Measurements from ENCODE around the gene DNAAF8. TPM values are rescaled to one million over a fixed set of nuclear protein-coding genes. Genes with fewer than 3 reads are reported as not detected.
A peak's percentile ranks its signal among the peaks of the same experiment; 100 is the strongest.

Gene DNAAF8
- total RNA-seq, 1 donor = 1.1 TPM

DNA sequence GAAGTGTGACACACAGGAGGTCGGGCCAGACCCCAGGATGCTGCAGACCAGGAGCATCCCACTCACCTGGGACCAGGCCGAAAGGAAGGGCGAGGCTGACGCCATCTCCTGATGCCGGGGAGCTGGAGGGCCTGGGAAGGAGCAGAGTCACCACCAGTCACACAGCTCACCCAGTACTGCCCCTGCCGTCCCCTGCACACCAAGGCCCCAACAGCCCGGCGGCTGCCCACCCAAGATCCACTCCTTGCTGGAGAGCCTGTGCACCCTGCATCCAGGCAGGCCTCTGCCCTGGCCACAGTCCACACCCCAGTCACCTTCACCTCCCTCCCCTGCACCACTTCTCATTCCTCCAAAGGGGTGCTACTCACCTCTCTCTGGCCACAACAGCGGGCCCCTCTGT lies 27.9 kb downstream of the DNAAF8 start:
- Histone ChIP-seq H3K9me3 (ENCODE audit: low read depth, low read length) (no peaks in the 10 kb centered on the region), H3K27me3 (ENCODE audit: insufficient read depth, low read length) (no peaks in the 10 kb centered on the region), H3K27ac (ENCODE audit: low read depth, low read length) (no peak overlapping the region), H3K4me3 (ENCODE audit: insufficient read depth, low read length) (no peak overlapping the region), H3K4me2 (ENCODE audit: insufficient read depth, low read length) (no peak overlapping the region), H3K36me3 (ENCODE audit: insufficient read depth, low read length) (peaks cover 67% of the 10 kb centered on the region), H2AFZ (ENCODE audit: low read length) (no peak overlapping the region), H4K20me1 (ENCODE audit: insufficient read depth, low read length) (peaks cover 9% of the 10 kb centered on the region), H3K79me2 (ENCODE audit: insufficient read depth, low read length) (peaks cover 34% of the 10 kb centered on the region), H3K4me1 (ENCODE audit: insufficient read depth, low read length) (peaks cover 8% of the 10 kb centered on the region)
- TF ChIP-seq CTCF (IDR thresholded peaks at IDR 0.05; ENCODE audit: extremely low read depth, low read depth, low read length) = no peak
- DNase-seq (ENCODE audit: insufficient read length, low spot score, missing footprints) = peak; percentile 29

GRCh38 chr16:4763791-4764190 lies 29.5 kb downstream of the DNAAF8 start:
- Histone ChIP-seq H4K20me1 (ENCODE audit: insufficient read depth, low read length) (peaks cover 9% of the 10 kb centered on the region), H3K4me3 (ENCODE audit: insufficient read depth, low read length) (no peak overlapping the region), H3K27ac (ENCODE audit: low read depth, low read length) (no peak overlapping the region), H3K27me3 (ENCODE audit: insufficient read depth, low read length) (no peaks in the 10 kb centered on the region), H3K9me3 (ENCODE audit: low read depth, low read length) (no peaks in the 10 kb centered on the region), H3K4me2 (ENCODE audit: insufficient read depth, low read length) (no peak overlapping the region), H2AFZ (ENCODE audit: low read length) (no peak overlapping the region), H3K4me1 (ENCODE audit: insufficient read depth, low read length) (peaks cover 16% of the 10 kb centered on the region), H3K79me2 (ENCODE audit: insufficient read depth, low read length) (peaks cover 34% of the 10 kb centered on the region), H3K36me3 (ENCODE audit: insufficient read depth, low read length) (peaks cover 55% of the 10 kb centered on the region)
- DNase-seq (ENCODE audit: insufficient read length, low spot score, missing footprints) = peak; percentile 3
- no peak for TF ChIP-seq CTCF (IDR thresholded peaks at IDR 0.05; ENCODE audit: extremely low read depth, low read depth, low read length)

DNA sequence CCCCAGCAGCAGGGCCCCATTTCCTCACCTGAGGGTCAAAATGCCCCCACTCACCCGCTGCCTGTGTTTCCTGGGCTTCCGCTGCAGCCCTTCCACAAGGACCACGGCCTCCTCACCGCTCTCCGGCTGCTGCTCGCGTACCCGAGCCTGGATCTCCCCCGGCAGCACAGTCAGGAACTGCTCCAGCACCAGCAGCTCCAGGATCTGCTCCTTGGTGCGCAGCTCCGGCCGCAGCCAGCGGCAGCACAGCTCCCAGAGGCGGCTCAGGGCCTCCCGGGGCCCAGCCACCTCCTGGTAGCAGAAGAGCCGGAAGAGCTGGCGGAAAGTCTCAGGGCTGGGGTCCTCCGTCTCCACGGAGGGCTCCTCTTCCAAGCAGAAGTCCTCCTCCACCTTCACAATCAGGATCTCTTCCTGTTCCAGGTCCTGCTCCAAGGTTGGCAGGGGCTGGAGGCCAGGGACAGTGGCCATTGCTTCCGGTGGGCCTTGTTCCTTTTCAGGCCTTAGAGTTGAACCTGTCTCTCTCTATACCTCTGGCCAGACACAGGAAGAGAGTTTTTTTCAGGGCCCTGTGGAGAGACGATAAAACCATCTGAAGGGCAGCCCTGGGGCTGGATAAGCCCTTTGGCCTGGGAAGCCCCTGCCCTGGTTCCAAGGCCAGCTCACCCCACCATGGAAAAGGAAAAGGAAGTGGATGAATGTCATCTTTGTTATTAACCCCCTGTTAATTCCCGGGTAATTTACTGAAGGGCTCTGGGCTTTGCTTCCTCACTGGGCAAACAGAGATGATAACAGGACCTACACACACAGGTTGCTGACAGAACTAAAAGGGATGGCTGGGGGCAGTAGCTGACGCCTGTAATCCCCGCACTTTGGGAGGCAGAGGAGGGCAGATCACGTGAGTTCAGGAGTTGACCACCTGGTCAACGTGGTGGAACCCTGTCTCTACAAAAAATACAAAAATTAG lies 31.5 kb downstream of the DNAAF8 start:
- TF ChIP-seq CTCF (IDR thresholded peaks at IDR 0.05; ENCODE audit: extremely low read depth, low read depth, low read length) = no peak
- no peaks in the 10 kb centered on the region for H3K27me3 ChIP-seq (ENCODE audit: insufficient read depth, low read length)
- H3K36me3 ChIP-seq (ENCODE audit: insufficient read depth, low read length) = peaks cover 37% of the 10 kb centered on the region
- peak overlapping the region; percentile 83 for H3K27ac ChIP-seq (ENCODE audit: low read depth, low read length)
- no peaks in the 10 kb centered on the region for H3K9me3 ChIP-seq (ENCODE audit: low read depth, low read length)
- peaks cover 20% of the 10 kb centered on the region for H3K4me1 ChIP-seq (ENCODE audit: insufficient read depth, low read length)
- DNase-seq (ENCODE audit: insufficient read length, low spot score, missing footprints) = peak; percentile 79
- H3K4me3 ChIP-seq (ENCODE audit: insufficient read depth, low read length) = peak overlapping the region; percentile 99
- peaks cover 4% of the 10 kb centered on the region for H4K20me1 ChIP-seq (ENCODE audit: insufficient read depth, low read length)
- H3K79me2 ChIP-seq (ENCODE audit: insufficient read depth, low read length) = peaks cover 34% of the 10 kb centered on the region
- peak overlapping the region; percentile 83 for H2AFZ ChIP-seq (ENCODE audit: low read length)
- peak overlapping the region; percentile 80 for H3K4me2 ChIP-seq (ENCODE audit: insufficient read depth, low read length)
